CD4-positive, alpha-beta T cell (primary cell): ENCODE data around the gene ACTR3. TPM values are rescaled to one million over a fixed set of nuclear protein-coding genes. Genes with fewer than 3 reads are reported as not detected.

Source experiments
- ATAC-seq: fragments of 200-7000 bp; cut with Tn5 transposase; one replicate; pipeline ENCODE4 v1.10.0; 2022; ENCODE audit warnings: mild to moderate bottlenecking; ENCODE audit not compliant: poor library complexity
- CTCF ChIA-PET: fragments of 350-600 bp; sonication (Branson Sonifier 250); formaldehyde crosslinking; loops from one replicate; lab custom pipeline; 2021; ENCODE audit warnings: antibody characterized with exemption, inconsistent platforms; lab: Charles Lee
- POLR2A ChIA-PET: fragments of 350-600 bp; sonication (Branson Sonifier 250); formaldehyde crosslinking; loops from one replicate; lab custom pipeline; 2021; ENCODE audit warnings: antibody characterized with exemption, inconsistent platforms; lab: Charles Lee
- DNase-seq, 14 experiments: peaks; one replicate each; pipeline ENCODE4 v3.0.0-alpha.2; 2013 to 2020; ENCODE audit warnings: mixed read lengths in 2 of 14
- H3K27ac ChIP-seq, 2 donors: one replicate each; pipeline versions ENCODE4 v1.5.1 to v1.7.0; 2013; ENCODE audit warnings: low read length in 2 of 2, low read depth in 1 of 2, mild to moderate bottlenecking in 1 of 2
- H3K27me3 ChIP-seq, 2 experiments: 1 replicate in 1 of 2; 2 replicates in 1 of 2; pipeline versions ENCODE4 v1.6.1 to v1.7.0; 2013; ENCODE audit warnings: low read length in 2 of 2, control low read depth in 1 of 2, mild to moderate bottlenecking in 1 of 2, moderate library complexity in 1 of 2; ENCODE audit not compliant: insufficient read depth in 2 of 2, control insufficient read depth in 1 of 2
- H3K36me3 ChIP-seq: one replicate; pipeline ENCODE4 v1.6.1; 2013; ENCODE audit warnings: low read length, control low read depth; ENCODE audit not compliant: insufficient read depth
- H3K4me1 ChIP-seq: one replicate; pipeline ENCODE4 v1.6.1; 2013; ENCODE audit warnings: low read length, control low read depth; ENCODE audit not compliant: insufficient read depth
- H3K4me3 ChIP-seq: one replicate; pipeline ENCODE4 v1.5.1; 2013; ENCODE audit warnings: mild to moderate bottlenecking, low read length, moderate library complexity
- H3K9me3 ChIP-seq, 2 experiments: 1 replicate in 1 of 2; 2 replicates in 1 of 2; pipeline versions ENCODE4 v1.6.1 to v1.7.0; 2013; ENCODE audit warnings: low read length in 2 of 2, mild to moderate bottlenecking in 2 of 2, control low read depth in 1 of 2, moderate library complexity in 1 of 2; ENCODE audit not compliant: control insufficient read depth in 1 of 2, insufficient read depth in 1 of 2
- H3K27ac Mint-ChIP-seq: one replicate; pipeline ENCODE4 v1.8.0; 2020; ENCODE audit warnings: mixed read lengths
- H3K27me3 Mint-ChIP-seq: one replicate; pipeline ENCODE4 v1.8.0; 2021; ENCODE audit warnings: mixed read lengths
- H3K36me3 Mint-ChIP-seq: one replicate; pipeline ENCODE4 v1.8.0; 2021; ENCODE audit warnings: low read depth, mixed read lengths
- H3K4me1 Mint-ChIP-seq: one replicate; pipeline ENCODE4 v1.8.0; 2021; ENCODE audit warnings: low read depth, mixed read lengths
- H3K4me3 Mint-ChIP-seq: one replicate; pipeline ENCODE4 v1.8.0; 2020; ENCODE audit warnings: mild to moderate bottlenecking, mixed read lengths
- H3K9me3 Mint-ChIP-seq: one replicate; pipeline ENCODE4 v1.8.0; 2020; ENCODE audit warnings: mixed read lengths
- intact Hi-C, 2 experiments: fragments of 100-400 bp; cut with DNase I in 1 of 2; cut with micrococcal nuclease in 1 of 2; formaldehyde crosslinking; loops; one replicate each; pipeline versions ENCODE4 v1.15.1 to v1.9.0; 2023 to 2025; cut with DNase I, micrococcal nuclease
- total RNA-seq, 174 experiments: library from RNA in 2 of 174; stranded (reverse) in 2 of 174; gene quantifications; one replicate each; pipeline ENCODE4 v1.2.3 and lab custom pipeline; 2021 to 2026
- TF ChIP-seq, protein P1 (sequence below): fragments of 200-600 bp; IDR thresholded peaks from one replicate; pipeline ENCODE4 v1.8.0; 2022; ENCODE audit warnings: antibody characterized with exemption, mild to moderate bottlenecking

ACTR3 gene
- total RNA-seq, 2 experiments from 2014 or later: 118 to 123 TPM

DNA sequence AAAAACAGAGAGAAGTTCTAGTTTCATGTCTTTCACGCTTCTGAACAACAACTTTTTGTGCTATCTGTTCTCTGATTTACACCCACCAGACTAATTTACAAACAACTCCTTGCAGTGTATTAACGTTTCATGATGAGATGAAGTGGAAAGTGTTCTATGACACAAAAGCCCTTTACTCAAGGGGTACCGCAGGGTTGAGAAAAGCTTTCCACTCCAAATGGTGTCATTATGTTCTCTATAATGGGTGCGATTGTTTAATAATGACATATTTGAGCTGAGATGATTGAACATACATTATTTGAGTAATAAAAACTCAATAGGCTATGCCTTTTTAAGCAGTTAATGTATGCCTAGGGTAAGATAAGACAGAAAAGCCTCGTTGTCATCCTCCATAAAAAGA lies 76.3 kb downstream of the ACTR3 start:
- Histone ChIP-seq H3K27me3 (no peaks in the 10 kb centered on the region), H3K4me1 (no peaks in the 10 kb centered on the region), H3K4me3 (no peak overlapping the region), H3K27ac (no peak overlapping the region), H3K9me3 (no peaks in the 10 kb centered on the region), H3K36me3 (peaks cover 8% of the 10 kb centered on the region)
- no peak for ATAC-seq
- DNase-seq: no peak
- peaks cover 24% of the 10 kb centered on the region for H3K4me1 Mint-ChIP-seq
- H3K36me3 Mint-ChIP-seq: peaks cover 5% of the 10 kb centered on the region
- ChIA-PET CTCF (interaction anchor here (1.0 to 1.5 kb wide), 3 partner anchors 13 to 17 kb away, joined by 3 read pairs; no protein-coding TSS in a partner anchor), POLR2A (no interaction called here)
- H3K27me3 Mint-ChIP-seq: no peaks in the 10 kb centered on the region
- TF ChIP-seq, protein P1, sequence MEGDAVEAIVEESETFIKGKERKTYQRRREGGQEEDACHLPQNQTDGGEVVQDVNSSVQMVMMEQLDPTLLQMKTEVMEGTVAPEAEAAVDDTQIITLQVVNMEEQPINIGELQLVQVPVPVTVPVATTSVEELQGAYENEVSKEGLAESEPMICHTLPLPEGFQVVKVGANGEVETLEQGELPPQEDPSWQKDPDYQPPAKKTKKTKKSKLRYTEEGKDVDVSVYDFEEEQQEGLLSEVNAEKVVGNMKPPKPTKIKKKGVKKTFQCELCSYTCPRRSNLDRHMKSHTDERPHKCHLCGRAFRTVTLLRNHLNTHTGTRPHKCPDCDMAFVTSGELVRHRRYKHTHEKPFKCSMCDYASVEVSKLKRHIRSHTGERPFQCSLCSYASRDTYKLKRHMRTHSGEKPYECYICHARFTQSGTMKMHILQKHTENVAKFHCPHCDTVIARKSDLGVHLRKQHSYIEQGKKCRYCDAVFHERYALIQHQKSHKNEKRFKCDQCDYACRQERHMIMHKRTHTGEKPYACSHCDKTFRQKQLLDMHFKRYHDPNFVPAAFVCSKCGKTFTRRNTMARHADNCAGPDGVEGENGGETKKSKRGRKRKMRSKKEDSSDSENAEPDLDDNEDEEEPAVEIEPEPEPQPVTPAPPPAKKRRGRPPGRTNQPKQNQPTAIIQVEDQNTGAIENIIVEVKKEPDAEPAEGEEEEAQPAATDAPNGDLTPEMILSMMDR: no peak
- no peak overlapping the region for H3K4me3 Mint-ChIP-seq
- peak overlapping the region; percentile 68 for H3K27ac Mint-ChIP-seq
- H3K9me3 Mint-ChIP-seq: no peaks in the 10 kb centered on the region
- intact Hi-C loops: no loop called here

DNA sequence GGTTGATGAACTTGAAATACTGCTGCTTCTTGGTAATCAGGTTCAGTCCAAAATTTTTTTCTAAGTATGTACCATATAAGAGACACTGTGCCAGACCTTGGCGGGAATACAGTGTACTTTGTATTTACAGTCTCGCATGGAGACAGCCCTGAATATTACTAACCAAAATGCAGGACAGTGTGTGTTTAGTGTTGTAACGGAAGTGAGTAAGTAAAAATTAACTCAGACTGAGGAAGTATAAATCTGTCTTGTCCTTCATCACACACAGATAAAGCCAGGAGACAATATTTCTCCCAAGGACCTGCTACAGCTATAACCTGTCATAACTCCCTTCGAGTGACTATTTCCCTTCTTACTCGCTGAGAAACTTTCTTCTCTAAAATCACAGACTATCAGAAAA lies 76.9 kb downstream of the ACTR3 start:
- Mint-ChIP-seq H3K36me3 (peaks cover 2% of the 10 kb centered on the region), H3K9me3 (no peaks in the 10 kb centered on the region), H3K27me3 (no peaks in the 10 kb centered on the region), H3K4me3 (no peak overlapping the region), H3K27ac (peak overlapping the region; percentile 68), H3K4me1 (peaks cover 31% of the 10 kb centered on the region)
- Histone ChIP-seq H3K9me3 (no peaks in the 10 kb centered on the region), H3K36me3 (peaks cover 12% of the 10 kb centered on the region), H3K4me1 (peaks cover 2% of the 10 kb centered on the region), H3K27ac (no peak overlapping the region), H3K4me3 (no peak overlapping the region), H3K27me3 (no peaks in the 10 kb centered on the region)
- intact Hi-C loops: no loop called here
- ATAC-seq (no peak), DNase-seq (no peak)
- CTCF ChIA-PET: interaction anchor here (1.0 to 1.5 kb wide), 2 partner anchors 16 to 17 kb away, joined by 3 read pairs; no protein-coding TSS in a partner anchor
- POLR2A ChIA-PET: no interaction called here
- TF ChIP-seq, protein P1: no peak

DNA sequence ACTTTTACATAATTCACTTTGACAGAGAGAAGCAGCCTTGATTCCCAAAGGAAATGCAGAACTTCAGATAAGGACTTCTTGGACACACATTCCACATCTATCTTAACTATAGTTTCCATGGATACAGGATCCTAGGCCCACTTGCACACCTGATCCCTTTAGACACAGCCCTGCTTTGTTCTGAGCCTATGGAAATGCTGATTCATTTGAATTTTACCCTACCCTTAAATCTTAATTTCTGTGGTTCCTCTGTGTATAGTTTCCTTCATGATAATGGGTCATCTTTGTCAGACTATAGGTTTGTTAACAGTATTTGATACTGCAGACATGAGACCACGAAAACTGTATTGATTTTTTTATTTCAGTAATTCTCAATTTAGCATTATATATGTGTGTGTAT lies 77.4 kb downstream of the ACTR3 start:
- Histone ChIP-seq H3K36me3 (peaks cover 17% of the 10 kb centered on the region), H3K4me3 (no peak overlapping the region), H3K4me1 (peaks cover 2% of the 10 kb centered on the region), H3K27ac (no peak overlapping the region), H3K27me3 (no peaks in the 10 kb centered on the region), H3K9me3 (no peaks in the 10 kb centered on the region)
- peaks cover 36% of the 10 kb centered on the region for H3K4me1 Mint-ChIP-seq
- ChIA-PET CTCF (interaction anchor here (1.0 kb wide), 1 partner anchor 17 kb away, joined by 3 read pairs; no protein-coding TSS in a partner anchor), POLR2A (no interaction called here)
- TF ChIP-seq, protein P1: no peak
- no peak for DNase-seq
- peak overlapping the region; percentile 68 for H3K27ac Mint-ChIP-seq
- H3K27me3 Mint-ChIP-seq: no peaks in the 10 kb centered on the region
- no peaks in the 10 kb centered on the region for H3K9me3 Mint-ChIP-seq
- intact Hi-C loops: no loop called here
- peaks cover 3% of the 10 kb centered on the region for H3K36me3 Mint-ChIP-seq
- no peak overlapping the region for H3K4me3 Mint-ChIP-seq
- no peak for ATAC-seq
